ENCODE data around the gene OR8B8. TPM values are rescaled to one million over a fixed set of nuclear protein-coding genes. Genes with fewer than 3 reads are reported as not detected.

The OR8B8 gene, protein sequence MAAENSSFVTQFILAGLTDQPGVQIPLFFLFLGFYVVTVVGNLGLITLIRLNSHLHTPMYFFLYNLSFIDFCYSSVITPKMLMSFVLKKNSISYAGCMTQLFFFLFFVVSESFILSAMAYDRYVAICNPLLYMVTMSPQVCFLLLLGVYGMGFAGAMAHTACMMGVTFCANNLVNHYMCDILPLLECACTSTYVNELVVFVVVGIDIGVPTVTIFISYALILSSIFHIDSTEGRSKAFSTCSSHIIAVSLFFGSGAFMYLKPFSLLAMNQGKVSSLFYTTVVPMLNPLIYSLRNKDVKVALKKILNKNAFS
- total RNA-seq = not detected in 2 replicates
- not detected in 2 replicates for polyA plus RNA-seq
- not detected in 2 replicates for polyA plus RNA-seq (2011; cell fraction: cytosol; rRNA removed)
- not detected in 2 replicates for polyA plus RNA-seq (2011; cell fraction: nucleus; rRNA removed)
- not detected in 2 replicates for polyA plus RNA-seq (2012)
- polyA minus RNA-seq = not detected in 2 replicates
- not detected for polyA minus RNA-seq (2011; cell fraction: cytosol; rRNA and poly(A)+ RNA removed)
- not detected in 2 replicates for polyA minus RNA-seq (2011; cell fraction: nucleus; rRNA and poly(A)+ RNA removed)
- Bru-seq, nascent RNA = not detected
- not detected for BruChase-seq, experiment 1, labeled RNA remaining after a 6-hour chase
- BruChase-seq, experiment 2, labeled RNA remaining after a 2-hour chase = not detected
- long read RNA-seq = 0 reads

DNA sequence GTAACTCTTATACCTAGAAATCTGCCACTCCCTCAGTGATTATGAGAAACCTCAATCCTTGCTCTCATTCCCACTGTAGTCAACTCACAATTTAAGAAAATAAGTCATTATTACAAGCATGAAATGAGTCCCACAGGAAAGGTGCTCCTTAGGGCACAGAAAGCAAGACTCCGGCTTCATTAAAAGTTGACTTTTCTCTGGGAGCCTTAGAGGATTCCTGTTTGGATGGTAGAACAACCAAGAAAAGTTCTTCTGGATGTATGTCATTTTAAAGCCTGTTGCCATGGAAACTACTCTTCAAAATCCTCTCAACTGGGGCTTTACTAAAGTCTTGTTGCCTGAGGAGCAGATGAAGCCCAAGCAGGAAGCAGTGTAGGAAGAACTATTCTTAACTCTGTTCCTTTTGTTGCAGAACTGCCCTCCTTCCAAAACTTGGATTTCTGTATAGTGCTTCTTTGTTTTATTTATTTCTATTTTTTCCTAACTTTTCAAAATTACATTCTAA, at the start of gene OR8B8:
Gene OR8B8 (minus strand): TSS at position 51 of the 505 bp plus-strand sequence. CDS start 4,611 bp downstream, outside the sequence.
- no peak within 1 kb of the TSS for H3K27ac ChIP-seq (ENCODE audit: insufficient read depth, low read depth, low read length)
- no peaks in the 10 kb centered on the region for H3K36me3 ChIP-seq (ENCODE audit: control insufficient read depth in 2 of 2, extremely low read depth in 1 of 2, insufficient read depth in 2 of 2, low read length in 2 of 2)
- ChIA-PET POLR2A (no interaction called here), CTCF (no interaction called here)
- dilution Hi-C loops (cut with MboI; ENCODE audit: extremely low pct_ligation_motif_present, low sequenced_read_pairs) = no loop called here
- H3K9ac ChIP-seq (replicated peaks; ENCODE audit: extremely low read depth, insufficient read depth, low read length) = no peak within 1 kb of the TSS
- no peaks in the 10 kb centered on the region for H3K27me3 ChIP-seq (ENCODE audit: control insufficient read depth in 2 of 2, insufficient read depth in 2 of 2, low read length in 2 of 2)
- no peaks in the 10 kb centered on the region for H4K20me1 ChIP-seq (replicated peaks; ENCODE audit: control insufficient read depth, extremely low read depth, insufficient read depth, low read length)
- H3K9me1 ChIP-seq (replicated peaks; ENCODE audit: control insufficient read depth, extremely low read depth, insufficient read depth, low read length) = no peaks in the 10 kb centered on the region
- H3K79me2 ChIP-seq (ENCODE audit: control insufficient read depth, insufficient read depth, low read length) = no peaks in the 10 kb centered on the region
- FAIRE-seq (no peak), DNase-seq (ENCODE audit: low read depth, low spot score) (no peak)
- H3K4me3 ChIP-seq (replicated peaks in 1 of 3; ENCODE audit: insufficient read depth in 1 of 3, low read depth in 1 of 3, low read length in 3 of 3) = no peak within 1 kb of the TSS
- H3K9me3 ChIP-seq (replicated peaks; ENCODE audit: control insufficient read depth, insufficient read depth, low read length) = no peaks in the 10 kb centered on the region
- H3K4me2 ChIP-seq (ENCODE audit: insufficient read depth, low read length) = no peak within 1 kb of the TSS
- BruUV-seq (replicated peaks) = no TSS peak
- no peak within 1 kb of the TSS for H2AFZ ChIP-seq (ENCODE audit: low read depth, low read length)
- TF ChIP-seq, protein P1, sequence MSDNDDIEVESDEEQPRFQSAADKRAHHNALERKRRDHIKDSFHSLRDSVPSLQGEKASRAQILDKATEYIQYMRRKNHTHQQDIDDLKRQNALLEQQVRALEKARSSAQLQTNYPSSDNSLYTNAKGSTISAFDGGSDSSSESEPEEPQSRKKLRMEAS (IDR thresholded peaks at IDR 0.05; ENCODE audit: insufficient read depth, insufficient read length) = no peak
- no peak for TF ChIP-seq GATA2 (IDR thresholded peaks at IDR 0.05; ENCODE audit: insufficient read depth, insufficient read length, low read depth, low read length)
- no peak for TF ChIP-seq JUN (IDR thresholded peaks at IDR 0.05; ENCODE audit: borderline replicate concordance, insufficient read depth, insufficient read length, low read depth)
- no peaks in the 10 kb centered on the region for H3K4me1 ChIP-seq (ENCODE audit: control insufficient read depth, extremely low read depth, insufficient read depth, low read length)
- intact Hi-C loops (cut with micrococcal nuclease) = no loop called here

DNA sequence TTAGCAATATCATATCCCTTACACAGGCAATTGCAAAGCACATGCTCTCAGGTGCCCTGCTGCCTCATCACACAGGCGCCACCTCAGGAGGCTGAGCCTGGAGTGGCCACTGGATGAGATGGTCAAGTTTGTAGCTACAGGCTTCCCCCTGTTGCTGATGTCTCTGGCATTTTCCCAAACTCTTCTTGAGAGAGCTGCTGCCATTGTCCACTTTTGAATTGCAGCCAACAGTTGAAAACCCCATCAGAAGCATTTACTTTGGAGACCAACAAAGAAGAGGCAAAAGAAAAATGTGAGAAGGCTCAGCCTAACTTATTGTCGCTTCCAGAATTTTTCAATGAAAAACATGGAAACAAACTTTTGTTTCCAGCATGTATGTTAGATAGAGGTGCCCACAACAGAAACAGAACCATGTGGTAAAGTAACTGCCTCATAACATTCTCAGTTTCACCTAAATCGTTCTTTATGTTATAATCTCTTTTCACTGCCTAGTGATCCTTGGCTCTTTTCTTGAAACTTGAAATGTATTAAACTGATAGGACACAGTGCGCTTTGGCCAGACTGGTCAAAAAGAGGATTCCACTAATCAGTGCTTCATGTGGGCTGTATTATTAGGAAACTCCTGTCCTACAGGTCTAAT, 47.6 kb upstream of the OR8B8 start:
- Histone ChIP-seq H3K9me3 (replicated peaks; ENCODE audit: control insufficient read depth, insufficient read depth, low read length) (no peaks in the 10 kb centered on the region), H3K27ac (ENCODE audit: insufficient read depth, low read depth, low read length) (no peak overlapping the region), H4K20me1 (replicated peaks; ENCODE audit: control insufficient read depth, extremely low read depth, insufficient read depth, low read length) (no peaks in the 10 kb centered on the region), H3K27me3 (ENCODE audit: control insufficient read depth in 2 of 2, insufficient read depth in 2 of 2, low read length in 2 of 2) (peaks cover 0 to 9% of the 10 kb centered on the region in 2 experiments), H3K4me2 (ENCODE audit: insufficient read depth, low read length) (no peak overlapping the region), H3K36me3 (ENCODE audit: control insufficient read depth in 2 of 2, extremely low read depth in 1 of 2, insufficient read depth in 2 of 2, low read length in 2 of 2) (no peaks in the 10 kb centered on the region), H3K9me1 (replicated peaks; ENCODE audit: control insufficient read depth, extremely low read depth, insufficient read depth, low read length) (no peaks in the 10 kb centered on the region), H2AFZ (ENCODE audit: low read depth, low read length) (no peak overlapping the region), H3K4me3 (replicated peaks in 1 of 3; ENCODE audit: insufficient read depth in 1 of 3, low read depth in 1 of 3, low read length in 3 of 3) (no peak overlapping the region), H3K9ac (replicated peaks; ENCODE audit: extremely low read depth, insufficient read depth, low read length) (no peak overlapping the region), H3K79me2 (ENCODE audit: control insufficient read depth, insufficient read depth, low read length) (no peaks in the 10 kb centered on the region), H3K4me1 (ENCODE audit: control insufficient read depth, extremely low read depth, insufficient read depth, low read length) (no peaks in the 10 kb centered on the region)
- no TSS peak for BruUV-seq (replicated peaks)
- no peak for DNase-seq (ENCODE audit: low read depth, low spot score)
- no peak for FAIRE-seq
- POLR2A ChIA-PET = no interaction called here
- dilution Hi-C loops (cut with MboI; ENCODE audit: extremely low pct_ligation_motif_present, low sequenced_read_pairs) (no loop called here), intact Hi-C loops (cut with micrococcal nuclease) (no loop called here)
- CTCF ChIA-PET = no interaction called here
- no peak for TF ChIP-seq JUN (IDR thresholded peaks at IDR 0.05; ENCODE audit: borderline replicate concordance, insufficient read depth, insufficient read length, low read depth)

All from endothelial cell of umbilical vein (primary cell).